B cell (primary cell): ENCODE measurements around the gene PRM2. TPM values are rescaled to one million over a fixed set of nuclear protein-coding genes. Genes with fewer than 3 reads are reported as not detected.

Source experiments
- ATAC-seq: fragments of 200-7000 bp; cut with Tn5 transposase; one replicate; pipeline ENCODE4 v1.10.0; 2021; ENCODE audit warnings: low read depth, mild to moderate bottlenecking, moderate number of reproducible peaks, moderate library complexity
- CTCF ChIA-PET: fragments of 350-600 bp; sonication (Branson Sonifier 250); formaldehyde crosslinking; loops from one replicate; lab custom pipeline; 2021; ENCODE audit warnings: antibody characterized with exemption, inconsistent platforms; lab: Charles Lee
- POLR2A ChIA-PET: fragments of 350-600 bp; sonication (Branson Sonifier 250); formaldehyde crosslinking; loops from one replicate; lab custom pipeline; 2021; ENCODE audit warnings: antibody characterized with exemption; lab: Charles Lee
- DNase-seq: peaks from one replicate; pipeline ENCODE4 v3.0.0; 2013
- H2AFZ ChIP-seq: 2 replicates; pipeline ENCODE4 v1.6.1; 2012; ENCODE audit warnings: mild to moderate bottlenecking, low read depth, low read length; ENCODE audit not compliant: insufficient read depth, poor library complexity, severe bottlenecking
- H3K27ac ChIP-seq, 2 donors: 1 replicate in 1 of 2; 2 replicates in 1 of 2; pipeline ENCODE4 v1.5.1; 2012 to 2013; ENCODE audit warnings: low read length in 2 of 2, mild to moderate bottlenecking in 2 of 2, moderate library complexity in 1 of 2
- H3K27me3 ChIP-seq, 4 experiments: fragments of 200-600 bp in 1 of 4; sonication (generic) in 1 of 4; replicated peaks in 1 of 4; 1 replicate in 2 of 4; 2 replicates in 2 of 4; pipeline versions ENCODE4 v1.6.1 to v1.7.0; 2013 to 2016; ENCODE audit warnings: low read length in 3 of 4, mild to moderate bottlenecking in 2 of 4, mixed read lengths in 1 of 4, moderate library complexity in 1 of 4; ENCODE audit not compliant: insufficient read depth in 4 of 4, control insufficient read depth in 3 of 4; ENCODE audit errors: control extremely low read depth in 1 of 4
- H3K36me3 ChIP-seq, 2 experiments: replicated peaks in 1 of 2; 1 replicate in 1 of 2; 2 replicates in 1 of 2; pipeline versions ENCODE4 v1.6.1 to v1.7.1; 2013; ENCODE audit warnings: low read length in 1 of 2; ENCODE audit not compliant: insufficient read depth in 2 of 2, control insufficient read depth in 1 of 2; ENCODE audit errors: control extremely low read depth in 1 of 2, extremely low read depth in 1 of 2
- H3K4me1 ChIP-seq, 2 donors: fragments of 200-600 bp in 1 of 2; sonication (generic) in 1 of 2; 1 replicate in 1 of 2; 2 replicates in 1 of 2; pipeline versions ENCODE4 v1.5.1 to v1.6.1; 2013 to 2017; ENCODE audit warnings: low read length in 2 of 2; ENCODE audit not compliant: control insufficient read depth in 2 of 2, insufficient read depth in 2 of 2
- H3K4me2 ChIP-seq: replicated peaks from 2 replicates; pipeline ENCODE3; 2012; ENCODE audit warnings: mild to moderate bottlenecking, low read depth, low read length; ENCODE audit not compliant: poor library complexity, severe bottlenecking
- H3K4me3 ChIP-seq, 5 experiments: fragments of 200-600 bp in 1 of 5; sonication (generic) in 1 of 5; 1 replicate in 3 of 5; 2 replicates in 2 of 5; pipeline versions ENCODE4 v1.5.1 to v1.7.0; 2011 to 2016; ENCODE audit warnings: low read length in 4 of 5, mild to moderate bottlenecking in 4 of 5, low read depth in 2 of 5, control low read depth in 1 of 5, moderate library complexity in 1 of 5; ENCODE audit not compliant: insufficient read depth in 1 of 5; ENCODE audit errors: control extremely low read depth in 1 of 5, extremely low read depth in 1 of 5
- H3K79me2 ChIP-seq: fragments of 200-600 bp; sonication (generic); one replicate; pipeline ENCODE4 v1.6.0; 2016; ENCODE audit warnings: low read length; ENCODE audit not compliant: control insufficient read depth, insufficient read depth
- H3K9ac ChIP-seq: fragments of 200-600 bp; sonication (generic); 2 replicates; pipeline ENCODE4 v1.6.1; 2017; ENCODE audit warnings: mild to moderate bottlenecking, low read length, moderate library complexity
- H3K9me3 ChIP-seq, 3 donors: one replicate each; pipeline versions ENCODE4 v1.6.1 to v1.7.1; 2013; ENCODE audit warnings: low read length in 2 of 3; ENCODE audit not compliant: control insufficient read depth in 2 of 3, insufficient read depth in 1 of 3; ENCODE audit errors: control extremely low read depth in 1 of 3
- H4K20me1 ChIP-seq: 2 replicates; pipeline ENCODE4 v1.6.0; 2012; ENCODE audit warnings: mild to moderate bottlenecking, low read length; ENCODE audit not compliant: insufficient read depth, control insufficient read depth, poor library complexity, severe bottlenecking
- H3K27ac Mint-ChIP-seq: one replicate; pipeline ENCODE4 v1.8.0; 2021; ENCODE audit warnings: mixed read lengths
- H3K27me3 Mint-ChIP-seq: one replicate; pipeline ENCODE4 v1.8.0; 2021; ENCODE audit warnings: mixed read lengths
- H3K4me1 Mint-ChIP-seq: one replicate; pipeline ENCODE4 v1.8.0; 2021; ENCODE audit warnings: mixed read lengths
- H3K4me3 Mint-ChIP-seq: one replicate; pipeline ENCODE4 v1.8.0; 2021; ENCODE audit warnings: mixed read lengths
- H3K9me3 Mint-ChIP-seq: one replicate; pipeline ENCODE4 v1.8.0; 2022; ENCODE audit warnings: mixed read lengths; ENCODE audit not compliant: insufficient read depth
- CTCF ChIP-seq: fragments of 200-600 bp; IDR thresholded peaks from one replicate; pipeline ENCODE4 v1.8.0; 2022; ENCODE audit warnings: antibody characterized with exemption, mild to moderate bottlenecking
- EZH2 ChIP-seq: IDR thresholded peaks from 2 replicates; pipeline ENCODE4 v1.6.1; 2012; ENCODE audit warnings: borderline replicate concordance, low read depth, mild to moderate bottlenecking, moderate library complexity, low read length; ENCODE audit not compliant: insufficient read depth, poor library complexity, severe bottlenecking
- WGBS: methylation state at CpG from one replicate; pipeline ENCODE4 v1.1.5; 2013; ENCODE audit warnings: missing lambda C conversion rate; ENCODE audit not compliant: insufficient coverage; 5-methylcytosine and 5-hydroxymethylcytosine counted together
- intact Hi-C: fragments of 100-400 bp; cut with micrococcal nuclease; formaldehyde crosslinking; loops from one replicate; pipeline ENCODE4 v1.10.0; 2022
- polyA plus RNA-seq: library from polyadenylated mRNA; depleted of rRNA; stranded (reverse); fragments of >200 nt; gene quantifications from 2 replicates; pipeline ENCODE4 v1.2.3, GENCODE V29; 2012
- total RNA-seq, 2 donors: library from RNA; stranded (reverse); fragments of 120-200 nt in 1 of 2; gene quantifications; 1 replicate in 1 of 2; 2 replicates in 1 of 2; pipeline versions ENCODE4 v1.2.3 to v1.2.4, GENCODE V29; 2013 to 2022

PRM2 gene
- total and polyA plus RNA-seq, 2 donors (not counting 1 experiment from before 2014, with no cell fraction given), result not detected

DNA sequence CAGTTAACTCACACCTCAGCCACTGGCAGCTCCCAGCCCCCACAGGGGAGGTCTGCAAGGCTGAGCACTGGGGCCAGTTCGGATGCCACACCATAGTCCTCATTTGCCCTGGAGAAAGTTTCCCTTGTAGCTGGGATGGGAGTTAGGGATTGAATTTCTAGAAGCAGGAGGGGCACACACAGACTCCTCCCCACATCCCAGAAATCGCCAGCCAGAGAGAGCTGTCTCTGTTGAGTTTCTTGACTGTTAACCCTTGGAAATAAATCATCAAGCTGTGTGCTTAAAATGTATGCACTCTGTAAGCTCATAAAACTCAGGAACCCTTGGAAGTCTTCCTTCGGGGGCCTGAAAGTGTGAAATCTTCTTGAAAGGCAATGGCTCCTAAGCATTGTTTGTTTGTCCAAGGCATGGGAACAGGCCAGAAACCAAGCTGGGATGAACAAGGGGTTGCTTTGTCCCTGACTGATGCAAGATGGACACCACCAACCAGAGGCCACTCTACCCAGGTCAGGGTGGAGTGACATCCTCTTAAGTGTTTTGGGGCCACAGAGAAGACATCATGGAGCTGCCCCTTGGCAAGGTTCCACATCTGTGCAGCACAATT, 2.5 kb downstream of the PRM2 start:
- H3K27me3 Mint-ChIP-seq, result no peaks in the 10 kb centered on the region
- Histone ChIP-seq H3K9ac (no peak overlapping the region), H3K4me3 (no peak overlapping the region), H3K79me2 (no peaks in the 10 kb centered on the region), H2AFZ (no peak overlapping the region), H4K20me1 (no peaks in the 10 kb centered on the region), H3K9me3 (peaks cover 0 to 3% (median 0%) of the 10 kb centered on the region in 3 donors), H3K36me3 (no peaks in the 10 kb centered on the region), H3K4me2 (no peak overlapping the region), H3K27ac (no peak overlapping the region), H3K27me3 (no peaks in the 10 kb centered on the region), H3K4me1 (peaks cover 3 to 4% of the 10 kb centered on the region in 2 donors)
- DNase-seq (no peak), ATAC-seq (no peak)
- 80% methylated on average over 1 of the region's 3 CpGs for WGBS
- H3K9me3 Mint-ChIP-seq, result no peaks in the 10 kb centered on the region
- intact Hi-C loops, result no loop called here
- TF ChIP-seq EZH2, result no peak
- TF ChIP-seq CTCF, result no peak
- CTCF ChIA-PET, result interaction anchor here (1.1 to 1.4 kb wide), 3 partner anchors 12 to 79 kb away, joined by 3 read pairs; no protein-coding TSS in a partner anchor
- POLR2A ChIA-PET, result interaction anchor here (0.6 to 1.5 kb wide), 2 partner anchors 17 to 371 kb away, joined by 3 to 7 read pairs; no protein-coding TSS in a partner anchor
- peaks cover 2% of the 10 kb centered on the region for H3K4me1 Mint-ChIP-seq
- H3K4me3 Mint-ChIP-seq, result no peak overlapping the region
- no peak overlapping the region for H3K27ac Mint-ChIP-seq

DNA sequence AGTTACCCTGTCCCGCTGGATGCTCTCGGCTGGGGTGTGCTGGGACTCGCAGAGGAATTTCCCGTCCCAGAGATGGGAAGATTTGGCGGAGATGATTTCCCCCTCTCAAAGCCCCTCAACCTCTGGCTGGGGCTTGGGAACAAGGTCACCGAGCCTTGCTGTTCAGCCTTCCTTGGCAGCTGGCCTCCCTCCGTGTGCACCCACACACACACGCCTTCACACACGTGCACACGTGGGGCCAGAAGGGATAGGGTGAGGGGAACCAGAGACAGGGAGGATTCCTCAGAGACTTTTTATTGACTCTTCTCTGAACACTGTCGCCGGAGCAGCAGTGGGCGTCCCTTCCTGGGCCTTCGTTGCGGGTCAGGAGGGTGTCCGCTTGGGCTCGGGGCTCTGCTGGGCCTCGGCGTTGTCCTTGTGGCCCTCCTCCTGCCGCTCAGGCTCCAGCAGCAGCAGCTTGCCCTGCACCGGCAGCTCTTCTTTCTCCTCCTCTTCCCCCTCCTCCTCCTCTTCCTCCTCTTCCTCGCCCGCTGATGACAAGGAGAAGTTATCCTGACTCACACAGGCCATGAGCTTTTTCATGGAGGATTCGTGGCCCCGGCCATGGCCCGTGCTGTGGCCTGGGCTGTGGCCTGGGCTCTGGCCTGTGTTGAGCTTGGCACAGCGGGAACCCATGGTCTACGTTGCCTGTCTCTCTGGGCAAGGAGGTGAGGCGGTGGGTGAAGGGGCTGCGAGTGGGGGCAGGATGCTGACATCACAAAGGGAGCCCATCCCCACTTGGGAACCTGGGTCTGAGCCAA, 3.2 kb downstream of the PRM2 start, which contains the start of gene PRM3:
Gene PRM3 (minus strand): TSS at position 709 of the 800 bp plus-strand sequence. CDS start 34 bp downstream, at position 675.
- H3K27ac ChIP-seq, result no peak within 1 kb of the TSS
- no peaks in the 10 kb centered on the region for H3K4me1 ChIP-seq
- no peak within 1 kb of the TSS for H3K9ac ChIP-seq
- no peak within 1 kb of the TSS for H3K4me3 ChIP-seq
- H2AFZ ChIP-seq, result no peak within 1 kb of the TSS
- peaks cover 0 to 3% (median 0%) of the 10 kb centered on the region in 3 donors for H3K9me3 ChIP-seq
- Mint-ChIP-seq H3K9me3 (no peaks in the 10 kb centered on the region), H3K27ac (no peak within 1 kb of the TSS), H3K4me1 (no peaks in the 10 kb centered on the region), H3K27me3 (no peaks in the 10 kb centered on the region), H3K4me3 (no peak within 1 kb of the TSS)
- H3K4me2 ChIP-seq, result no peak within 1 kb of the TSS
- 91% methylated on average over 20 of the region's 30 CpGs for WGBS
- no peaks in the 10 kb centered on the region for H3K79me2 ChIP-seq
- intact Hi-C loops, result no loop called here
- TF ChIP-seq EZH2, result no peak
- ATAC-seq, result no peak
- no peaks in the 10 kb centered on the region for H3K36me3 ChIP-seq
- ChIA-PET POLR2A (interaction anchor here (1.5 kb wide), 1 partner anchor 16 kb away, joined by 7 read pairs; no protein-coding TSS in a partner anchor), CTCF (interaction anchor here (1.1 to 1.4 kb wide), 4 partner anchors 12 to 289 kb away, joined by 3 read pairs; no protein-coding TSS in a partner anchor)
- no peaks in the 10 kb centered on the region for H3K27me3 ChIP-seq
- no peaks in the 10 kb centered on the region for H4K20me1 ChIP-seq
- no peak for DNase-seq
